Endothelial cell of umbilical vein (primary cell): ENCODE results near the gene PRKCI. TPM values are rescaled to one million over a fixed set of nuclear protein-coding genes. Genes with fewer than 3 reads are reported as not detected.

Experiments
- BruUV-seq: library from RNA; stranded (reverse); fragments of 400-500 nt; replicated peaks from 2 replicates; lab custom pipeline; 2021; lab: Mats Ljungman, UMichigan
- CTCF ChIA-PET: fragments of 300-600, 350-600 bp; sonication (Branson Sonifier 250); formaldehyde crosslinking; loops from one replicate; lab custom pipeline; 2021; ENCODE audit warnings: antibody characterized with exemption, inconsistent platforms; lab: Charles Lee
- POLR2A ChIA-PET: fragments of 300-600, 350-600 bp; sonication (Branson Sonifier 250); formaldehyde crosslinking; loops from one replicate; lab custom pipeline; 2021; ENCODE audit warnings: antibody characterized with exemption, inconsistent platforms; lab: Charles Lee
- DNase-seq: peaks from one replicate; pipeline ENCODE4 v3.0.0-alpha.2; 2011; ENCODE audit warnings: low read depth, low spot score
- FAIRE-seq: peaks from 2 replicates; lab custom pipeline; 2011; peaks lifted over from hg19 to GRCh38; lab: Jason Lieb, UNC
- H2AFZ ChIP-seq: 2 replicates; pipeline ENCODE4 v1.6.0; 2012; ENCODE audit warnings: low read depth, low read length, control low read depth, inconsistent platforms
- H3K27ac ChIP-seq: 2 replicates; pipeline ENCODE4 v1.5.1; 2011; ENCODE audit warnings: low read depth, mild to moderate bottlenecking, control low read depth, low read length, moderate library complexity; ENCODE audit not compliant: insufficient read depth
- H3K27me3 ChIP-seq, 2 experiments: 2 replicates each; pipeline versions ENCODE4 v1.6.0 to v1.6.1; 2011; ENCODE audit warnings: low read length in 2 of 2, mixed read lengths in 1 of 2; ENCODE audit not compliant: control insufficient read depth in 2 of 2, insufficient read depth in 2 of 2
- H3K36me3 ChIP-seq, 2 experiments: 2 replicates in 1 of 2; 3 replicates in 1 of 2; pipeline ENCODE4 v1.5.1; 2011; ENCODE audit warnings: low read length in 2 of 2, mild to moderate bottlenecking in 1 of 2, moderate library complexity in 1 of 2; ENCODE audit not compliant: control insufficient read depth in 2 of 2, insufficient read depth in 2 of 2; ENCODE audit errors: extremely low read depth in 1 of 2
- H3K4me1 ChIP-seq: 3 replicates; pipeline ENCODE4 v1.5.1; 2011; ENCODE audit warnings: mild to moderate bottlenecking, low read length; ENCODE audit not compliant: control insufficient read depth, insufficient read depth; ENCODE audit errors: extremely low read depth
- H3K4me2 ChIP-seq: 2 replicates; pipeline ENCODE4 v1.6.1; 2011; ENCODE audit warnings: low read length, control low read depth, mixed read lengths; ENCODE audit not compliant: insufficient read depth
- H3K4me3 ChIP-seq, 3 experiments: fragments of 200-600 bp in 1 of 3; sonication (generic), shearing (Covaris generic) in 1 of 3; replicated peaks in 1 of 3; 2 replicates each; pipeline ENCODE4 v1.5.1; 2011 to 2016; ENCODE audit warnings: control low read depth in 3 of 3, low read length in 3 of 3, mild to moderate bottlenecking in 2 of 3, inconsistent platforms in 1 of 3, low read depth in 1 of 3, moderate library complexity in 1 of 3; ENCODE audit not compliant: insufficient read depth in 1 of 3
- H3K79me2 ChIP-seq: 2 replicates; pipeline ENCODE4 v1.6.0; 2012; ENCODE audit warnings: low read length, inconsistent platforms; ENCODE audit not compliant: control insufficient read depth, insufficient read depth
- H3K9ac ChIP-seq: replicated peaks from 2 replicates; pipeline ENCODE3; 2011; ENCODE audit warnings: low read length, control low read depth; ENCODE audit not compliant: insufficient read depth; ENCODE audit errors: extremely low read depth
- H3K9me1 ChIP-seq: replicated peaks from 3 replicates; pipeline ENCODE4 v1.6.0; 2011; ENCODE audit warnings: mild to moderate bottlenecking, low read length; ENCODE audit not compliant: control insufficient read depth, insufficient read depth; ENCODE audit errors: extremely low read depth
- H3K9me3 ChIP-seq: replicated peaks from 2 replicates; pipeline ENCODE4 v1.5.1; 2012; ENCODE audit warnings: low read length, inconsistent platforms; ENCODE audit not compliant: control insufficient read depth, insufficient read depth
- H4K20me1 ChIP-seq: replicated peaks from 2 replicates; pipeline ENCODE3; 2011; ENCODE audit warnings: mild to moderate bottlenecking, low read length; ENCODE audit not compliant: control insufficient read depth, insufficient read depth; ENCODE audit errors: extremely low read depth
- EZH2 ChIP-seq: IDR thresholded peaks from 2 replicates; pipeline ENCODE4 v1.6.1; 2012; ENCODE audit warnings: borderline replicate concordance, low read depth, mild to moderate bottlenecking, moderate library complexity, low read length, inconsistent platforms; ENCODE audit not compliant: severe bottlenecking
- FOS ChIP-seq: IDR thresholded peaks from 2 replicates; pipeline ENCODE4 v1.6.1; 2011; ENCODE audit warnings: mild to moderate bottlenecking, low read length, moderate library complexity, borderline replicate concordance; ENCODE audit not compliant: insufficient read depth
- GATA2 ChIP-seq: IDR thresholded peaks from 2 replicates; pipeline ENCODE4 v1.7.0; 2011; ENCODE audit warnings: low read depth, mild to moderate bottlenecking, moderate library complexity, mixed read lengths, low read length; ENCODE audit not compliant: insufficient read length, insufficient read depth
- JUN ChIP-seq: IDR thresholded peaks from 2 replicates; pipeline ENCODE4 v1.6.1; 2011; ENCODE audit warnings: borderline replicate concordance, low read depth; ENCODE audit not compliant: insufficient read length, insufficient read depth
- MYC ChIP-seq: IDR thresholded peaks from one replicate; pipeline ENCODE4 v1.6.1; 2011; ENCODE audit warnings: mild to moderate bottlenecking, low read depth, low read length
- POLR2A ChIP-seq: IDR thresholded peaks from 2 replicates; pipeline ENCODE4 v1.6.1; 2012; ENCODE audit warnings: low read depth, mild to moderate bottlenecking, control low read depth, low read length
- POLR2AphosphoS5 ChIP-seq: IDR thresholded peaks from 2 replicates; pipeline ENCODE4 v1.6.1; 2012; ENCODE audit warnings: low read depth, mild to moderate bottlenecking, control low read depth, low read length, moderate library complexity; ENCODE audit not compliant: insufficient read depth
- dilution Hi-C: fragments of 300-500 bp; cut with MboI; formaldehyde crosslinking; loops from one replicate; pipeline ENCODE4 v1.15.0; 2019; ENCODE audit warnings: low sequenced_read_pairs; ENCODE audit not compliant: extremely low pct_ligation_motif_present
- intact Hi-C: fragments of 100-400 bp; cut with micrococcal nuclease; formaldehyde crosslinking; loops from one replicate; pipeline ENCODE4 v1.10.0; 2022
- polyA plus RNA-seq, 4 experiments: library from polyadenylated mRNA; depleted of rRNA in 3 of 4; stranded (reverse) in 3 of 4; unstranded in 1 of 4; fragments of >200 nt; gene quantifications; 2 replicates each; pipeline versions ENCODE4 v1.2.1 to v1.2.3, GENCODE V29; 2011 to 2012; ENCODE audit warnings: missing spikeins in 1 of 4
- total RNA-seq: library from RNA; stranded (reverse); gene quantifications from 2 replicates; pipeline ENCODE4 v1.2.3, GENCODE V29; 2021
- TF ChIP-seq, protein P1 (sequence below): IDR thresholded peaks from 2 replicates; pipeline ENCODE4 v1.6.1; 2011; ENCODE audit not compliant: insufficient read depth, insufficient read length
- TF ChIP-seq, protein P2 (sequence below), 2 donors: IDR thresholded peaks; 1 replicate in 1 of 2; 2 replicates in 1 of 2; pipeline ENCODE4 v1.5.1; 2011; ENCODE audit warnings: low read length in 2 of 2, mild to moderate bottlenecking in 2 of 2, moderate library complexity in 2 of 2, control low read depth in 1 of 2, inconsistent platforms in 1 of 2, low read depth in 1 of 2; ENCODE audit not compliant: insufficient read depth in 1 of 2; ENCODE audit errors: extremely low read depth in 1 of 2

The PRKCI gene
- total and polyA plus RNA-seq, 2 donors (not counting 3 experiments of a cell fraction or from before 2014, with no cell fraction given): 7.1 to 23.9 TPM

DNA sequence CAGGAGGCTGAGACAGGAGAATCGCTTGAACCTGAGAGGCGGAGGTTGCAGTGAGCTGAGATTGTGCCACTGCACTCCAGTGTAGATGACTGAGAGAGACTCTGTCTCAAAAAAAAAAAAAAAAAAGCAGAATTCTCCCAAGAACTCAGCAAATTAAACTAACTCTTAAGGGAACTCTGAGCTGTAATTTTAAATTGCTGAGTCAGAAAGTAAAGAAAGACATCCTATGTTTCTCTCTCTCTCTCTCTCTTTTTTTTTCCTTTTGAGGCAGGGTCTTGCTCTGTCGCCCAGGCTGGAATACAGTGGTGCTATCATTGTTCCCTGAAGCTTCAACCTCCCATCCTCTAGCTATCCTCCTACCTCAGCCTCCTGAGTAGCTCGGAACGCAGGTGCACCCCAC is 20.7 kb upstream of the PRKCI start:
- H3K4me1 ChIP-seq: no peaks in the 10 kb centered on the region
- H3K9ac ChIP-seq: no peak overlapping the region
- H3K9me1 ChIP-seq: no peaks in the 10 kb centered on the region
- H2AFZ ChIP-seq: no peak overlapping the region
- FAIRE-seq (no peak), DNase-seq (no peak)
- no peak overlapping the region for H3K4me3 ChIP-seq
- ChIA-PET POLR2A (no interaction called here), CTCF (interaction anchor here (0.7 to 2.2 kb wide), 3 partner anchors 13 to 610 kb away, joined by 3 to 5 read pairs (median 4); no protein-coding TSS in a partner anchor)
- H3K9me3 ChIP-seq: no peaks in the 10 kb centered on the region
- no peak overlapping the region for H3K4me2 ChIP-seq
- H4K20me1 ChIP-seq: no peaks in the 10 kb centered on the region
- H3K27ac ChIP-seq: no peak overlapping the region
- intact Hi-C loops (no loop called here), dilution Hi-C loops (no loop called here)
- no TSS peak for BruUV-seq
- peaks cover 10 to 11% of the 10 kb centered on the region in 2 experiments for H3K27me3 ChIP-seq
- TF ChIP-seq GATA2 (no peak), MYC (no peak), EZH2 (no peak), POLR2A (no peak)
- TF ChIP-seq, protein P1, sequence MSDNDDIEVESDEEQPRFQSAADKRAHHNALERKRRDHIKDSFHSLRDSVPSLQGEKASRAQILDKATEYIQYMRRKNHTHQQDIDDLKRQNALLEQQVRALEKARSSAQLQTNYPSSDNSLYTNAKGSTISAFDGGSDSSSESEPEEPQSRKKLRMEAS: no peak
- no peaks in the 10 kb centered on the region for H3K79me2 ChIP-seq
- H3K36me3 ChIP-seq: no peaks in the 10 kb centered on the region

DNA sequence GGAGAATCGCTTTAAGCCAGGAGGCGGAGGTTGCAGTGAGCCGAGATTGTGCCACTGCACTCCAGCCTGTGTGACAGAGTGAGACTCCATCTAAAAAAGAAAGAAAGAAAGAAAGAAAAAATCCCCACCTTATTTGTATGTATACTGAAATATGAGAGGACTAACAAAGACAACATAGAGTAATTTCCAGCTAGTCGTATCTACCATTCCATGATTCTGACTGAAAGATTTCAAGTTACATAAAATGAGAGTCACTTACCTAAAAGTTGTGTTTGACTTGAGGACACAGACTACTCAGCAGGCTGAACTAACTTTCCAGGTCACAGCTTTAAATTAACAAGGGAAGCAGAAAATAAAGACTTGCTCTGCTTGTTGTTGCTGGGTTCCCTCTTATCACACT is 18.8 kb upstream of the PRKCI start:
- intact Hi-C loops (no loop called here), dilution Hi-C loops (no loop called here)
- FAIRE-seq: no peak

More for the DNA sequence above, 18.8 kb upstream of the PRKCI start:
- no peak overlapping the region for H3K9ac ChIP-seq
- ChIA-PET POLR2A (no interaction called here), CTCF (interaction anchor here (1.1 to 1.9 kb wide), 3 partner anchors 15 to 211 kb away, joined by 3 to 10 read pairs (median 5); partner anchors contain the start of gene PRKCI)
- TF ChIP-seq MYC (no peak), JUN (no peak), FOS (no peak), POLR2A (no peak), EZH2 (no peak), POLR2AphosphoS5 (no peak), GATA2 (no peak)
- TF ChIP-seq, protein P2, sequence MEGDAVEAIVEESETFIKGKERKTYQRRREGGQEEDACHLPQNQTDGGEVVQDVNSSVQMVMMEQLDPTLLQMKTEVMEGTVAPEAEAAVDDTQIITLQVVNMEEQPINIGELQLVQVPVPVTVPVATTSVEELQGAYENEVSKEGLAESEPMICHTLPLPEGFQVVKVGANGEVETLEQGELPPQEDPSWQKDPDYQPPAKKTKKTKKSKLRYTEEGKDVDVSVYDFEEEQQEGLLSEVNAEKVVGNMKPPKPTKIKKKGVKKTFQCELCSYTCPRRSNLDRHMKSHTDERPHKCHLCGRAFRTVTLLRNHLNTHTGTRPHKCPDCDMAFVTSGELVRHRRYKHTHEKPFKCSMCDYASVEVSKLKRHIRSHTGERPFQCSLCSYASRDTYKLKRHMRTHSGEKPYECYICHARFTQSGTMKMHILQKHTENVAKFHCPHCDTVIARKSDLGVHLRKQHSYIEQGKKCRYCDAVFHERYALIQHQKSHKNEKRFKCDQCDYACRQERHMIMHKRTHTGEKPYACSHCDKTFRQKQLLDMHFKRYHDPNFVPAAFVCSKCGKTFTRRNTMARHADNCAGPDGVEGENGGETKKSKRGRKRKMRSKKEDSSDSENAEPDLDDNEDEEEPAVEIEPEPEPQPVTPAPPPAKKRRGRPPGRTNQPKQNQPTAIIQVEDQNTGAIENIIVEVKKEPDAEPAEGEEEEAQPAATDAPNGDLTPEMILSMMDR (IDR thresholded peaks at IDR 0.05; ENCODE audit: extremely low read depth in 1 of 2, insufficient read depth in 1 of 2, low read depth in 1 of 2, low read length in 2 of 2): no peak
- TF ChIP-seq, protein P1: no peak
- H3K36me3 ChIP-seq: no peaks in the 10 kb centered on the region
- H4K20me1 ChIP-seq: no peaks in the 10 kb centered on the region
- no peaks in the 10 kb centered on the region for H3K4me1 ChIP-seq
- H3K27me3 ChIP-seq: peaks cover 7 to 11% of the 10 kb centered on the region in 2 experiments
- H3K79me2 ChIP-seq: no peaks in the 10 kb centered on the region
- H3K4me2 ChIP-seq: no peak overlapping the region
- no peaks in the 10 kb centered on the region for H3K9me1 ChIP-seq
- BruUV-seq: no TSS peak
- no peaks in the 10 kb centered on the region for H3K9me3 ChIP-seq
- no peak overlapping the region for H3K4me3 ChIP-seq
- H2AFZ ChIP-seq: no peak overlapping the region
- no peak for DNase-seq
- no peak overlapping the region for H3K27ac ChIP-seq
